ENCODE measurements around the gene NUBP1. TPM values are rescaled to one million over a fixed set of nuclear protein-coding genes. Genes with fewer than 3 reads are reported as not detected.

The NUBP1 gene
- total RNA-seq, 1 experiment from 2014 or later: 17.3 TPM

DNA sequence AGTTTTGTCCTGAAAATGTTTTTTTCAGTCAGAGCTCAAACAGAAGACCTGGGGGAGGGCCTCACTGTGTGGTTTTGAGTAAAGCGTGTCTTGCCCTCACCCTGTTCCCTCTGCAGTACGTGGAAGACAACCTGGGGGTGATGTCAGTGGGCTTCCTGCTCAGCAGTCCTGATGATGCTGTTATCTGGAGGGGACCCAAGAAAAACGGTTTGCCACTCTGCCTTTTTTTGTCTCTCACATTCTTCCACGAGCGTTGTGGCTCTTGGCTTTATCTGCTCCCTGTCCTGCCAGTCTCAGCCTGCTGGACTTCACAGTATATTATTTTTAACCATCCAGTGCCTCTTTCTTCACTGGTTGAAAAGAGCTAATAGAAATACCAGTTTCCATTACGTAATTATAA is 12.9 kb downstream of the NUBP1 start:
- no TSS peak for BruUV-seq (replicated peaks)
- intact Hi-C loops (cut with micrococcal nuclease): loop anchor here (5.0 kb wide), 1 partner anchor 161 kb away; no protein-coding TSS in a partner anchor
- no peak overlapping the region for H3K4me3 Mint-ChIP-seq (ENCODE audit: unreplicated experiment)
- H3K4me1 Mint-ChIP-seq (ENCODE audit: insufficient read depth, unreplicated experiment): peaks cover 11% of the 10 kb centered on the region
- H3K36me3 Mint-ChIP-seq (ENCODE audit: insufficient read depth, unreplicated experiment): peaks cover 50% of the 10 kb centered on the region
- CTCF ChIA-PET: interaction anchor here (1.0 to 1.2 kb wide), 2 partner anchors 13 to 162 kb away, joined by 4 to 6 read pairs; partner anchors contain the start of gene NUBP1
- H3K27me3 Mint-ChIP-seq (ENCODE audit: insufficient read depth, unreplicated experiment): no peaks in the 10 kb centered on the region
- POLR2A ChIA-PET: interaction anchor here (0.6 kb wide), 1 partner anchor 187 kb away, joined by 3 read pairs; the partner anchor contains the start of gene CLEC16A
- H3K27ac Mint-ChIP-seq (ENCODE audit: low read depth, unreplicated experiment): no peak overlapping the region
- DNase-seq (ENCODE audit: unreplicated experiment): no peak
- no peaks in the 10 kb centered on the region for H3K9me3 Mint-ChIP-seq (ENCODE audit: unreplicated experiment)
- TF ChIP-seq, protein P1, sequence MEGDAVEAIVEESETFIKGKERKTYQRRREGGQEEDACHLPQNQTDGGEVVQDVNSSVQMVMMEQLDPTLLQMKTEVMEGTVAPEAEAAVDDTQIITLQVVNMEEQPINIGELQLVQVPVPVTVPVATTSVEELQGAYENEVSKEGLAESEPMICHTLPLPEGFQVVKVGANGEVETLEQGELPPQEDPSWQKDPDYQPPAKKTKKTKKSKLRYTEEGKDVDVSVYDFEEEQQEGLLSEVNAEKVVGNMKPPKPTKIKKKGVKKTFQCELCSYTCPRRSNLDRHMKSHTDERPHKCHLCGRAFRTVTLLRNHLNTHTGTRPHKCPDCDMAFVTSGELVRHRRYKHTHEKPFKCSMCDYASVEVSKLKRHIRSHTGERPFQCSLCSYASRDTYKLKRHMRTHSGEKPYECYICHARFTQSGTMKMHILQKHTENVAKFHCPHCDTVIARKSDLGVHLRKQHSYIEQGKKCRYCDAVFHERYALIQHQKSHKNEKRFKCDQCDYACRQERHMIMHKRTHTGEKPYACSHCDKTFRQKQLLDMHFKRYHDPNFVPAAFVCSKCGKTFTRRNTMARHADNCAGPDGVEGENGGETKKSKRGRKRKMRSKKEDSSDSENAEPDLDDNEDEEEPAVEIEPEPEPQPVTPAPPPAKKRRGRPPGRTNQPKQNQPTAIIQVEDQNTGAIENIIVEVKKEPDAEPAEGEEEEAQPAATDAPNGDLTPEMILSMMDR (IDR thresholded peaks at IDR 0.05; ENCODE audit: unreplicated experiment): no peak

GRCh38 chr16:10760858-10761257 is 17.2 kb downstream of the NUBP1 start:
- intact Hi-C loops (cut with micrococcal nuclease): no loop called here
- no peak for DNase-seq (ENCODE audit: unreplicated experiment)
- Mint-ChIP-seq H3K4me1 (ENCODE audit: insufficient read depth, unreplicated experiment) (no peaks in the 10 kb centered on the region), H3K36me3 (ENCODE audit: insufficient read depth, unreplicated experiment) (peaks cover 46% of the 10 kb centered on the region), H3K9me3 (ENCODE audit: unreplicated experiment) (no peaks in the 10 kb centered on the region), H3K27me3 (ENCODE audit: insufficient read depth, unreplicated experiment) (no peaks in the 10 kb centered on the region), H3K4me3 (ENCODE audit: unreplicated experiment) (no peak overlapping the region), H3K27ac (ENCODE audit: low read depth, unreplicated experiment) (no peak overlapping the region)
- POLR2A ChIA-PET: no interaction called here
- no TSS peak for BruUV-seq (replicated peaks)
- CTCF ChIA-PET: interaction anchor here (0.6 kb wide), 1 partner anchor 219 kb away, joined by 3 read pairs; no protein-coding TSS in a partner anchor
- TF ChIP-seq, protein P1 (IDR thresholded peaks at IDR 0.05; ENCODE audit: unreplicated experiment): no peak

- POLR2A ChIA-PET: no interaction called here
- H3K4me1 Mint-ChIP-seq (ENCODE audit: insufficient read depth, unreplicated experiment): no peaks in the 10 kb centered on the region
- no peak for DNase-seq (ENCODE audit: unreplicated experiment)
- CTCF ChIA-PET: interaction anchor here (0.6 kb wide), 1 partner anchor 219 kb away, joined by 3 read pairs; no protein-coding TSS in a partner anchor
- no peaks in the 10 kb centered on the region for H3K27me3 Mint-ChIP-seq (ENCODE audit: insufficient read depth, unreplicated experiment)
- no peak overlapping the region for H3K4me3 Mint-ChIP-seq (ENCODE audit: unreplicated experiment)
- TF ChIP-seq, protein P1 (IDR thresholded peaks at IDR 0.05; ENCODE audit: unreplicated experiment): no peak
- H3K36me3 Mint-ChIP-seq (ENCODE audit: insufficient read depth, unreplicated experiment): peaks cover 43% of the 10 kb centered on the region
- intact Hi-C loops (cut with micrococcal nuclease): no loop called here
- H3K27ac Mint-ChIP-seq (ENCODE audit: low read depth, unreplicated experiment): no peak overlapping the region
- H3K9me3 Mint-ChIP-seq (ENCODE audit: unreplicated experiment): no peaks in the 10 kb centered on the region
- BruUV-seq (replicated peaks): no TSS peak
Observed at GRCh38 chr16:10761373-10761772, 17.7 kb downstream of the NUBP1 start.

GRCh38 chr16:10762336-10763016 is 18.8 kb downstream of the NUBP1 start:
- no TSS peak for BruUV-seq (replicated peaks)
- H3K27me3 Mint-ChIP-seq (ENCODE audit: insufficient read depth, unreplicated experiment): no peaks in the 10 kb centered on the region
- no peaks in the 10 kb centered on the region for H3K4me1 Mint-ChIP-seq (ENCODE audit: insufficient read depth, unreplicated experiment)
- intact Hi-C loops (cut with micrococcal nuclease): no loop called here
- ChIA-PET POLR2A (no interaction called here), CTCF (interaction anchor here (0.6 kb wide), 1 partner anchor 454 kb away, joined by 3 read pairs; no protein-coding TSS in a partner anchor)
- TF ChIP-seq, protein P1 (IDR thresholded peaks at IDR 0.05; ENCODE audit: unreplicated experiment): no peak
- H3K27ac Mint-ChIP-seq (ENCODE audit: low read depth, unreplicated experiment): no peak overlapping the region
- H3K4me3 Mint-ChIP-seq (ENCODE audit: unreplicated experiment): no peak overlapping the region
- H3K36me3 Mint-ChIP-seq (ENCODE audit: insufficient read depth, unreplicated experiment): peaks cover 41% of the 10 kb centered on the region
- DNase-seq (ENCODE audit: unreplicated experiment): no peak
- H3K9me3 Mint-ChIP-seq (ENCODE audit: unreplicated experiment): no peaks in the 10 kb centered on the region

Measured in MCF 10A (cell line).